ENCODE data around the gene FAM187B. TPM values are rescaled to one million over a fixed set of nuclear protein-coding genes. Genes with fewer than 3 reads are reported as not detected.

Gene FAM187B
- total RNA-seq, 1 experiment from 2014 or later: not detected

- peak within 1 kb of the TSS; percentile 94 for H3K4me2 ChIP-seq
- no peaks in the 10 kb centered on the region for H3K27me3 ChIP-seq (ENCODE audit: insufficient read depth, low read depth)
- POLR2A ChIA-PET (ENCODE audit: unreplicated experiment): no interaction called here
- H3K36me3 ChIP-seq (ENCODE audit: low read depth): peaks cover 15% of the 10 kb centered on the region
- peaks cover 24% of the 10 kb centered on the region for H3F3A ChIP-seq (ENCODE audit: insufficient read depth, low read depth)
- TF ChIP-seq EZH2 (IDR thresholded peaks at IDR 0.05; ENCODE audit: low read depth) (no peak), CTCF (conservative IDR thresholded peaks at IDR 0.05) (no peak)
- no peaks in the 10 kb centered on the region for H3K9me3 ChIP-seq (ENCODE audit: insufficient read depth, low read depth)
- CTCF ChIA-PET: no interaction called here
- peak within 1 kb of the TSS; percentile 55 for H2AFZ ChIP-seq
- peak; percentile 84 to 95 for DNase-seq
- peak within 1 kb of the TSS; percentile 89 for H3K4me3 ChIP-seq
- no peaks in the 10 kb centered on the region for H3K9me2 ChIP-seq (ENCODE audit: insufficient read depth)
- peaks cover 27% of the 10 kb centered on the region for H3K4me1 ChIP-seq (replicated peaks; ENCODE audit: insufficient read depth)
- intact Hi-C loops (cut with micrococcal nuclease; ENCODE audit: unreplicated experiment): loop anchor here (1.0 to 5.0 kb wide), 7 partner anchors 20 to 468 kb away; partner anchors contain the start of gene USF2
- H3K27ac ChIP-seq: peak within 1 kb of the TSS; percentile 95
- H3K79me2 ChIP-seq (ENCODE audit: low read depth): peaks cover 44% of the 10 kb centered on the region
- H4K20me1 ChIP-seq (ENCODE audit: insufficient read depth): peaks cover 15% of the 10 kb centered on the region
- BruUV-seq (replicated peaks): no TSS peak
Measured at GRCh38 chr19:35248310-35249145, 20.0 kb upstream of the FAM187B start, which contains the start of gene LSR. TSS of gene LSR (plus strand) at chr19:35249002. CDS start at chr19:35249023, 21 bp downstream.

GRCh38 chr19:35247526-35248309 is 19.2 kb upstream of the FAM187B start:
- Histone ChIP-seq H3K4me2 (peak overlapping the region; percentile 94), H3K36me3 (ENCODE audit: low read depth) (peaks cover 11% of the 10 kb centered on the region), H3K4me3 (peak overlapping the region; percentile 89), H2AFZ (peak overlapping the region; percentile 55), H3K9me2 (ENCODE audit: insufficient read depth) (no peaks in the 10 kb centered on the region), H3K9me3 (ENCODE audit: insufficient read depth, low read depth) (no peaks in the 10 kb centered on the region), H3K79me2 (ENCODE audit: low read depth) (peaks cover 36% of the 10 kb centered on the region), H3K27me3 (ENCODE audit: insufficient read depth, low read depth) (no peaks in the 10 kb centered on the region), H3F3A (ENCODE audit: insufficient read depth, low read depth) (peaks cover 24% of the 10 kb centered on the region), H3K27ac (peak overlapping the region; percentile 95), H3K4me1 (replicated peaks; ENCODE audit: insufficient read depth) (peaks cover 27% of the 10 kb centered on the region), H4K20me1 (ENCODE audit: insufficient read depth) (peaks cover 15% of the 10 kb centered on the region; the same call in 1 of the 2 replicates)
- ChIA-PET CTCF (interaction anchor here (1.0 kb wide), 1 partner anchor 203 kb away, joined by 3 read pairs; no protein-coding TSS in a partner anchor), POLR2A (ENCODE audit: unreplicated experiment) (interaction anchor here (0.6 kb wide), 1 partner anchor 131 kb away, joined by 3 read pairs; no protein-coding TSS in a partner anchor)
- peak; percentile 59 for TF ChIP-seq CTCF (conservative IDR thresholded peaks at IDR 0.05)
- TF ChIP-seq EZH2 (IDR thresholded peaks at IDR 0.05; ENCODE audit: low read depth): no peak
- peak; percentile 91 to 96 for DNase-seq
- BruUV-seq (replicated peaks): TSS peak; percentile 94
- intact Hi-C loops (cut with micrococcal nuclease; ENCODE audit: unreplicated experiment): loop anchor here (1.0 to 5.0 kb wide), 7 partner anchors 21 to 469 kb away; partner anchors contain the start of gene USF2

- Histone ChIP-seq H3K4me1 (replicated peaks; ENCODE audit: insufficient read depth) (peaks cover 27% of the 10 kb centered on the region), H3K27ac (peak overlapping the region; percentile 95), H3K79me2 (ENCODE audit: low read depth) (peaks cover 27% of the 10 kb centered on the region), H3K36me3 (ENCODE audit: low read depth) (peaks cover 11% of the 10 kb centered on the region), H3K27me3 (ENCODE audit: insufficient read depth, low read depth) (no peaks in the 10 kb centered on the region), H3K4me3 (peak overlapping the region; percentile 89), H4K20me1 (ENCODE audit: insufficient read depth) (peaks cover 10% of the 10 kb centered on the region; the same call in 1 of the 2 replicates), H3K4me2 (peak overlapping the region; percentile 94), H3K9me2 (ENCODE audit: insufficient read depth) (no peaks in the 10 kb centered on the region), H3K9me3 (ENCODE audit: insufficient read depth, low read depth) (no peaks in the 10 kb centered on the region), H3F3A (ENCODE audit: insufficient read depth, low read depth) (peaks cover 20% of the 10 kb centered on the region), H2AFZ (no peak overlapping the region)
- no TSS peak for BruUV-seq (replicated peaks)
- ChIA-PET CTCF (no interaction called here), POLR2A (ENCODE audit: unreplicated experiment) (no interaction called here)
- intact Hi-C loops (cut with micrococcal nuclease; ENCODE audit: unreplicated experiment): loop anchor here (5.0 kb wide), 1 partner anchor 179 kb away; no protein-coding TSS in a partner anchor
- TF ChIP-seq CTCF (conservative IDR thresholded peaks at IDR 0.05): no peak
- no peak for DNase-seq
Measured at GRCh38 chr19:35246466-35247092, 18.0 kb upstream of the FAM187B start.

Measured in PC-9 (cell line).